HT1080 (cell line): ENCODE results near the gene LIPC. TPM values are rescaled to one million over a fixed set of nuclear protein-coding genes. Genes with fewer than 3 reads are reported as not detected.

Source experiments
- DNase-seq: peaks from one replicate; pipeline ENCODE4 v3.0.0-alpha.2; 2015; ENCODE audit warnings: low read depth
- total RNA-seq: library from RNA; depleted of rRNA; stranded (reverse); fragments of >200 nt; shearing (Covaris generic); gene quantifications from 2 replicates; pipeline ENCODE4 v1.2.3, GENCODE V29; 2014

The LIPC gene
- total RNA-seq, 1 experiment from 2014 or later: 0.11 TPM

DNA sequence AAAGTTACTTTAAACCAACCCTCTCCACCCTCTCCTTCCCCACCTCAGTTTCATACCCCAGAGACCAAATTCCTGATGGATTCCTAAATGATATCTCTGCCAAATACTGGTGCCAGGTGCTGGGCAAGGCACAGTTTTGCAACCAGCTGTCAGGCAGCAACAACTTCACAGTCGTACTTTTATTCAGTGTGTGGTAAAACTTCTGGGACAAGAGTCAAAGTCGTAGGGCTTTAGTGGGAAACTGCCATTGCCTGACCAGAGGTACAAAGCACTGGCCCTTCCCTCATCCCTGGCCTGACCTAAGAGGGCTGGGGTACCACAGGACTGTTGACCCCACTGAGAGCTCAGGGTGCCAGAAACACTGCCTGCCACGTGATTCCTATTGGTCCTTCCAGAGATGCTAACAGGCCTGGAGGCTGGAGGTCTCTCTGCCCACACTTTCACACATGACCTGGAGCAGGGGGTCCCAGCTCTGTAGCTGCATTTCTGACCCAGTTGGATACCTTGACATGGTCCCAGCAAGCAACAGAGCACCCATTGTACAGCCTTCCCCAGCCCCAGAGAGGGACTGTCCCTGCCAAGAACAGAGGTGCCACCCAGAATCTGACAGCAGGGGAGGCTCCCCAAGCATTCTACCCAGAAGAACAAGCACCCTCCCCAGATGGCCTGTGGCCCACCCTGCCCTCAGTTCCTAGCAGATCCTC lies 59.9 kb downstream of the LIPC start:
- no peak for DNase-seq

DNA sequence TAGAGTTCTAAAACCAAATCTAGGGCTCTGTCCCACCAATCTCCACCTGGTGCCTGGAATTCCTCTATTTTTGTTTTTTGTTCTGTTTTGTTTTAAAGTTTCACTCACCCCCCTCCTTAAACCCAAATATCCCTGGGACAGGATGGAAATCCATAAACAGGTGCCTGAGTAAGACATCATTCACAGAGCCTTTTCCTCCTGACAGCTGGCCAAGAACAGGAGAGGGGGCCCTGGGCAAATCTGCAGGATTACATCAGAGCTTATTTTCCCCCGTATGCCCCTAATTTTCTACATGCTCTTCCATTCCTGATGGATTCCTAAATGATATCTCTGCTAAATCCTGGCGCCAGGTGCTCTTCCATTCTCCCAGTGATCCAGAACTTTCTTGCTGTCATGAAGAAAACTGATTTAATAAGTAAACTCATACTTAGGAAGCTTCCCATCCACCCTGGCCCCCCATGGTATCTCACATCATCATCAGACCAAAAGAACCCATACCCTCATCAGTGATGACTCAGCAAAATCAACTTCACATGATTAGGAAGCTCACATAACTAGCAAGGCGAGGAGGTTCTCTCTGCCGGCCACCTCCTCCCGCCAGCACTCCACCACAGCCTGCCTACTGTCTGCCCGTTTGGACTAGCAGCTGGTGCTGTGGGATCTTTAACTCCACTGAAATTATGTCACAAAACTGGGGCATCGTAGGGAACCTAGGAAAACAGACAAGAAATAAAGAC lies 61.0 kb downstream of the LIPC start:
- DNase-seq: no peak

DNA sequence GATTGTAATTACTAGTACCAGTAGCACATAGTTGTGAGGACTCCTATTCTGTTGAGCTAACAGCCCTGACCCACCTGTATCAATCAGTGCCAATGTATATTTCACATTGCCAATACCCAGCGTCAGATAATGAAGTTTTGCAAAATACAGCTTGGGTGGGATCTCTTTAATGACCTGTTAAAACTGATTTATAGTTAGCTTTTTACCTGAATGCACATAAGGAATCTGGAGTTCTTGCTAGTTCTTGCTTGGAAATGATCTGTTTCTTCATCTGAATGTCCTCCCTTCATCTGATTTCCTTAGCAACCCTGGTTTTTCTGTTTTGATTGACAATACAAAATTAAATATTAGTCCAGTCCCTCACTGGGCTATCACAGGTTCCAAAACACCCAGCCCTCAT lies 62.8 kb downstream of the LIPC start:
- DNase-seq: no peak

DNA sequence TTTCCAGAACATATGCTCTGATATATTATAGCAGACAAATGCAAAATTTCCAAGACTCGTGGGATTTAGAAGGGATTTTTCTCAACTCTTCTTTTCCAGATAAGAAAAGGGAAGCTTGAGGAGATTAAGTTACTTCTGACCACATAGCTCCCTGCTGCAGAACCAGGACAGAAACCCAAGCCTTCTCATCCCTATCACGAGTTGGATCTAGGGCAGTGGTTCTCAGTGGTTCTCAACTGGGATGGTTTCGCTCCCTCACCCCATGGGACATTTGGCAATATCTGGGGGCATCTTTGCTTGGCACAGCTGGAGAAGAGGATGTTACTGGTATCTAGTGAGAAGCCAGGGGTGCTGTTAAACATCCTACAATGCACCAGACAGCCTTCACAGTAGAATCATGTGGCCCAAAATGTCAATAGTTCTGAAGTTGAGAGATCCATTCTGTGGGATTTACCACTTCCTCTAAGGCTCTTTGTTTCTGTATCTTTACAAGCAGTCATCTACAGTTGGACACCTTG lies 64.2 kb downstream of the LIPC start:
- DNase-seq: no peak

DNA sequence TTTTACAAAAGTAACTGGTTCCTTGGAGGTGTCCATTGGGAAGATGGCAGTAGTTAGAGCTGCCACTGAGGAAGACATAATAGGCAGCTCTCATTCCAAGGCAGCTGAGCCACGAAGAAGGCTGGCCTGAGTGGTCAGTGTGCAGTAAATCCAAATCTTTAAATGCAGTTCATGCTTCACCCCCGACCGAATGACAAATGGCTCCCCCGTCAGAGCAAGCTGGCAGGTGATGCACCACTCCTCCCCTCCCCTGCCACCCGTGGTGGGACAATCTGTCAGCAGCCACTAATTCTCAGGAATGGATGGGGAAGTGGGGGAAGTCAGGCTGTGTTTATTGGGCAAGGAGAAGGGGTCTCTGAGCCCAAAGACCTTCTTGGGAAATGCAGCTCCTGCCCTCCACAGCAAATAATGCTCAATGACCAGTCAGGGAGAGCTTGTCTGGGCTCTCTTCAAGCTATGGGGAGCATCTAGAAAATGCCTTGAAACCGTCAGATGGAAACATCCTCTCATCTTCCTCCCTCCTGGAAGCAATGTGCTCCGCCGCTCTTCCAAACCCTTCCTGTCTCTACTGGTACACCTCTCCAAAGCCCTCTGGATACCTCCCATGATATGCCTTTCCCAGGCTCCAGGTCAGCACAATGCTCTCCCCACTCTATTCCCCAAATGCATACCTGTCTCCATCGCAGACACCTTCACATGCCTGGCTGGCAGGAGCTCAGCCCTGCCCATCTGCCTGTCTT lies 65.4 kb downstream of the LIPC start:
- DNase-seq: no peak

DNA sequence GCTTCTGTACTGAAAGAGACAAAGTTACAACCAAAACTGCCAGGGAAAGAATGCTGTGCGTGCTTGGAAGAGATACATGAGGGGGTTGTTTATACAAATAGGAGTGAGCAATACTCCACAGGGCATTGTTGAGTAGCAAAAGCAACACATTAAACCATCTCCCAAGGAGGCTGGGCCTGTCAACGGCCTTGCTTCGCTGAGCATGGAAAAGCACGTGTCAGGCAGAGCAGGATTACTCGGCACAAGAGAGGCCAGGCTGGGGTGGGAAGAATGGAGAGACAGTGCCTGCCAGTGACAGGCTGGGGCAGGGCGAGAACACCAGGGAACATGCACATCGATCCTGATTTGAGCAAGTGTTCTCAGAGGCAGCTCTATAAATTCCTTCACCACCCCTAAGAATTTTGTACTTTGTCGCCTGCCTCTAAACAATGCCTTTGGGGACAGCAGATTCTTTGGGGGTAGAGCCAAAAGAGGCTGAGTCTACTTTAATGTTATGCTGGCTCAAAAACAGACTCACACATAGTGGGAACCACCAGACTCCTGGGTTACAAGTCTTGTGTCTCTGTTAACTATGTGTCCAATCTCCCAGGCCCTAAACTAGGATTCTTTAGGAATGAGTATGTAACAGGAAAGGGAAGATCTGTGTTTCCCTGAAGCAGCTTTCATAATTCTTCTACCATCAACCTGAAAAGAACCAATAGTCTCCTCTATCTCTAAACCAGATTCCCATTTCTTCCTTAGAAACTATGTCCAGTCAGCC lies 67.2 kb downstream of the LIPC start:
- peak; percentile 8 for DNase-seq

DNA sequence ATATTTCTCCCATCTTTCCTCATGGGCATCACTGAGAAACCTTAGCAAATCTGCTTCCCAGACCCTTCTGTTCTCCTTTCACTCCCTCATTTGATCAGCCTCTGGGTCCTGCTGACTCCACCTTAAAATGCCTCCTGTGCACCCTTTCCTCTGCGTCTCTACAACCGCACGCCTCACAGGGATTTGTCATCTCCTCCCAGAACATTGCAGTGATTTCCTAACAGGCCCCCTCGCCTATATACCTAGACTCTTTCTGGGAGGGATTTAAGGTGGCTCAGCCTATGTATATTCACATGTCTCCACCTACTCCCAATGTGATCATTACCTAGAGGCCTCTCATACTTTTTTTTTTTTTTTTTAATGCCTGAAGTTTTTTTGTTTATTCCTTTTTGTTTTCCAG lies 69.2 kb downstream of the LIPC start:
- DNase-seq: no peak

DNA sequence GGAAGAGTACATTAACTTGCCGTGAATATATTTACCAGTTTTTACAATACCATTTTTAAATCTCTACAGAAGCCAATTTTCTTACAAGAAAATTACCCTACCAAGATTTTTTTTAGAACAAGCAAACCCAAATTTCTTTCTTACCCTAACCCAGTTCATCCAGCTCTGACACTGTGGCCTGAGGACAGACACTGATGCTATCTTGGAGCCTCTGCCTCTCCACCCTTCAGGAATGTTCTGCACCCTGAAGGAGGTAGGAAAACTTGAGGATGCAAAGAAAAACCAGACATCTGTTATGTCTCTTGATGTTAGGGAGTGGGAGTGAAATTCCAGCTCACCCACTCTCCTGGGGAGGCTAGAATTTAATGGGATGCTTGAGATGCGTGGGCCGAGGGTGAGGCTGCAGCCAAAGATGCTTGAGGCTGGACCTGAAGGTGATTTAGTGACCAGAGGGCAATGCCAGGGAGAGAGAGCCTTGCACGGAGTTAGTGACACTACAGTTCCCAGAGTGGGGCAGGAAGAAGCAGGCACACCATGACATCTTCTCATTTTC lies 69.9 kb downstream of the LIPC start:
- DNase-seq: no peak

DNA sequence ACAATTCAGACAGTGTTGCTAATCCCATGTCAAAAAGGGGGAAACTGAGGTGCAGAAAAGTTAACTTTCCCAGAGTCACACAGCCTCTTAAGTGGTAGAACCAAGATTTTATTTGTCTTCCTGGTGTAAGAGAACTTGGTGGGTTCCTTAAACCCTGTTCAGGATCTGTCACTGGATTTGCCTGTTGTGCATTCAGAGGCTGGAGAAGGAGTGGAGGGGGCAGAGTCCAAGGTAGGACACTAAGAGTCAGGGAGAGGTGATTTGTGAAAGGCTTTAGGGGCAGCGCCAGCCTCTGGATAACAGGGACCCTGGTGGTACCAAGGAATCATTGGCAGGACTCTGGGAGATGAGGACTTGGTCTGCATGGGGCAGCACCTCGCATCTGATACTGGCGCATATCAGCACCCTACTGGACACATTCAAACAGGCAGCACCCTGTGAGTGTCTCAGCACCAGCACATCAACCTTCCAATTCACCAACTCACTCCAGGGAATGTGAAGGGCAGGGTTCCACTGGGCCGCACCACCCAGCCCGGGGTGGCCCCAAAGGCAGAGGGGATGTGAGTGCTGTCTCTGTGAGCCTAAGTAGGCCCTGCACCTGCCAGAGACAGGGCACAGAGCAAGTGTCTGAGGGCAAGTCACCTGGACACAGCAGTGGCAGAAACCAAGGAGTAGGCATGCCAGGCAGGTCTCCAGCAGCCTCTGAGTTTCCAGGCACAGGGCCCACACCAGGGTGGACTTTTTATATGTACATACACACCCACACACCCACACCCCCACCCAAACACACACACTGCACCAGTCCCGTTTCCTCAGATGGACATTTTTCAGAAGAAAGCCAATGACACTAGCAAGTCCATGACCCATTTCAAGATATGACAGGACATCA lies 71.6 kb downstream of the LIPC start:
- no peak for DNase-seq

DNA sequence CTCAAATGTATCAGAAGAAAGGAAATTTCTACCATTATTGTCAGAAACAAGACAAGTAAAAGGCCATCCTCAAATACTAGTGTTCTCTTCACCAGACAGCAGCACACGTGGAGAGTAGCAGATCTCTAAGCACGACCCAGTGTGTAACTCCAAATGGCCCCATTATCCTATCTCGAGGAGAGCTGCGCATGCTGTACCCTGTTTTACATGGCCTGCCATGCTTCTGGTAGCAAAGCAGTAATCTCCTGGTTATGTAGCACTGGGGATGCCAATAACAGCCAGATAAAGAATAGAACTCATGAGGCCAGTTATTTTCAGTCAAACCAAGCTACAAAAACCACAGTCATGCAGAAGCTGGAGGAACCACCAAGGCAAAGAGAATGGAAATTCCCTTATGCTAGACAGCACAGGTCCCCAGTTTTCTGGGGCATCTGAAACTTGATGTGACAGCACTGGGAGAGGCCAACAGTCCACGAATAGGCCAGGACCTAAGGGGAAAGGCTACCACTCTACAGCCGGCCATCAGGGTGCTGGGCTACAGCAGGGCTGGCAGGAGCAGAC lies 73.0 kb downstream of the LIPC start:
- no peak for DNase-seq

DNA sequence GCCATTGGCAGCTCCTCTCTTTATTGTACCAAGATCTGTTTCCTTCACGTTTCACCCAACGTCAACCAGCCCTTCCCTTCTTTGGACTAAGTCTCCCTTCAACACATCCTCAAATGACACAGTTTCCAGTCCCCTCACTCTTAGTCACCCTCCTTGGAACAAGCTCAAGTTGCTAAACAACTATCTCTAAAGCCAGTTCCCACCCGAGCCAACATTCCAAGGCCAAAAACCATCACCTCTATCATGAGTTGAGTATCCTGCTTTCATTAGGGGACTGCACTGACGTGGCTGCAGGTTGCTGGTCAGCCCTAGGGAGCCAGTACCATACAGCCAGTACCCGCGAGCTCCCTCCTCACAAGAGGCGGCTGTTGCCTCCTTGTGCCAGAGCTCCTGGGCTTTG lies 73.8 kb downstream of the LIPC start:
- DNase-seq: peak; percentile 50

DNA sequence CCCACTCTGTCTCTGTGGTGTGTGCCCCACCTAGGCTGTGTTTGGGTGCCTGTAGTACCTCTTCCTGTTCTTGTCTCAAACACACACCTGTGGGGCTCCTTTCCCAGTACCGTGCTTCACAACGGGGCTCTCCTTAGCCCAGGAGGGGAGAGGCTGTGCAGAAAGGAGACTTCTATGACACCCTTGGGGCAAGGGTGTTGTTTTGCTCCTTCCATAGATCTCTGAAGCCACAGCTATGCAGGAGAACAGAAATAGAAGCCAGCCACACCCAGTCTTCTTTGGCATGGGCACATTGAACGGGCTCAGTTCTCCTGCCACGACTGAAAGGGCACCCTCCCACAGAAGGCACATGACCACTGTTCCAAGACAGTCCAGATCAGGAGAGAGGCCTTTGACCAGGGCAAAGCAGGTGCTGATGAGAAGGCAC lies 74.3 kb downstream of the LIPC start:
- DNase-seq: no peak

DNA sequence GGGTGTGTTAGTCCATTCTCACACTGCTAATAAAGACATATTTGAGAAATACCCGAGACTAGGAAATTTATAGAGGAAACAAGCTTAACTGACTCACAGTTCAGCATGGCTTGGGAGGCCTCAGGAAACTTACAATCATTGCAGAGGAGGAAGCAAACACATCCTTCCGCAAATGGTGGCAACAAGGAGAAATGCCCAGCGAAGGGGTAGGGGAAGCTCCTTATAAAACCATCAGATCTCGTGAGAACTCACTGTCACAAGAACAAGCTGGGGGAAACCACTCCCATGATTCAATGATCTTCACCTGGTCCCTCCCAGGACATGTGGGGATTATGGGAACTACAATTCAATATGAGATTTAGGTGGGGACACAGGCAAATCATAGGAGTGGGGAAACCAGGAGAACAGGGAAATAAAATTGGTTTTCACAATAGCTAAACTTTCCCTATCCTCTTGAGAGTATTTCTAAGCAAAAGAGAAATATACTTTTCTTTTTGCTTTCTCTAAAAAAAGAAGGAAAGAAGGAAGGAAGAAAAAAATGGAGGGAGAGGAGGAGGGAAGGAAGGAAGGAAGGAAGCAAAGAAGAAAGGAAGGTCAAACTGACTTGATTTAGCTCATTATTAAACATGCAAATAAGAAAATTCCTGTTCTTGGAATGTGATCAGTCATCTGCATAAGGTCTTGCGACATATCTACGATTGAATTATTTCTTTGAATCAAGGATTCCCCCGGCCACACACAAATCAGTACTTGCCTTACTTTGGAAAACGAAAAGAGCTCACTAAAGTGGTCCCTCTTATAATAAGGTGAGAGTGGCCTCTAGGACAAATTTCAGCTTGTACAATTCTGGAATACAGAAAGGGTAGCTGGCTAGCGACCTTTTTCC lies 75.2 kb downstream of the LIPC start:
- no peak for DNase-seq

DNA sequence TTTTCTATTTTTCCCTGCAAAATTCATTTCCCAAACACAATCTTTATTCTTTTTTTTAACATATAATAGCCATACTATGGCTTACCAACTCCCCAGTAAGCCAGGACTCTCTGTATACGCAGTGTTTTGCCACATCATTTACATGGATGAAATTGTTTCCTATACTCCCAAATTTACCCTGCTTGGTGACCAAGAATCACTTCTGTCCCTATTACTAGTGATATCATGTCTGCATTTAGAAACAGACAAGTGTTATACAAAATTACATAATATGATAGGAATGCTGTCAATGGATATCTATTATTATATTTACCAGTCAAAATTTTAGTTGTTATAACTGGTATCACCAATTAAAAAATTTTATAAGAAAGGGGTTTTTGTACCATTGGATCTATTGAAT lies 77.8 kb downstream of the LIPC start:
- no peak for DNase-seq

DNA sequence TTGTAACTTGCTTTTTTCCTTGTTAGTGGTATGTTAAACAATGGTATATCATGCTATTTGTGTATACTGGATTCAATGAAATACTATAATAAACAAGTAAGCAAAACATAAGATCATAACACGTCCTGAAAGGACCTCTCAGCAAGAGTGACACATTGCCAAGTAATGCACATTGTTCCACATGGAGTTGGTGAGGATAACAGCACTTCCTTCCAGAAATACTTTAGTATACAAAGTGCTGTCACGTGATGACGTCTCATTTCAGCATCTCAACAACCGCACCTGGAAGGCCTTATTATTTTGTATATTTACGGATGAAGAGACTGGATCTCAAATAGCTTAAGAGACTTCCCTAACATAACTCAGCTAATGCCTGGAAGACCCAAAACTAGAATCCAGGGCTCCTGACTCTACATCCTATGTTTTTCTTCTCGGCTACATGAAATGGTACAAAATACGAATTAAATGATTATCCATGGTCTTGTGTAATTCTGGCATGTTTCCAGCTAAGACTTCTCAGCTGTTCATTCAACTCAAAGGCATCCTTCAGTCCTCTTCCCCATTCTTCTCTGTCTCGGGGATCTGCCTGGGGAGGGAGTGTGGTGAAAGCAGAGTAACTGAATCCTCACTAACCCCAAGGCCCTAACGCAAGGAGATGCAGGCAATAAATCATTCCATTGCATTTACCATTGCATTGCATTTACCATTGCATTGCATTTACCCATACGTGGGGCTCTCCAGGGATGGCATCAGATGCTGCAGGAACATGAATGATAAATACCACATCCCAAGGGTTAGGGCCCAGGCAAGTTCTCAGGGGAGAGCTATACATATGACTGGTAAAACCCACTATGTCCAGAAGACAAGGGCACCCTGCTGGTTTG lies 79.2 kb downstream of the LIPC start:
- DNase-seq: peak; percentile 26

DNA sequence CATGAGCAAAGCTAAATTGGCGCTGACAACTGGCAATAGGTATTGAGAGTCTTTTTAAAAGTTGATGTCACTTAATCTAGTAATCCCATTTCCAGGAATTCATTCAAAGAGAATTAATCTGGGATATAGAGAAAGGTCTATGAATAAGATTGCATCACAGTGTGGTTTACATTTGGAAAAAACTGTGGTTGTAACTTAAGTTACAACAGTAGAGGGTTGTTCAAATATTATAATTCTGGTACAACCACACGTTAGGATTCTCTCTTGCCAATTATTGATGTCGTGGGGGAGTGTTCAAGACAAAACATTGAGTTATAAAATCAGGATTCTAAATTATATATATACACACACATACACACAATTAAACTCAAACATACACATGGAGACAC lies 79.8 kb downstream of the LIPC start:
- no peak for DNase-seq

DNA sequence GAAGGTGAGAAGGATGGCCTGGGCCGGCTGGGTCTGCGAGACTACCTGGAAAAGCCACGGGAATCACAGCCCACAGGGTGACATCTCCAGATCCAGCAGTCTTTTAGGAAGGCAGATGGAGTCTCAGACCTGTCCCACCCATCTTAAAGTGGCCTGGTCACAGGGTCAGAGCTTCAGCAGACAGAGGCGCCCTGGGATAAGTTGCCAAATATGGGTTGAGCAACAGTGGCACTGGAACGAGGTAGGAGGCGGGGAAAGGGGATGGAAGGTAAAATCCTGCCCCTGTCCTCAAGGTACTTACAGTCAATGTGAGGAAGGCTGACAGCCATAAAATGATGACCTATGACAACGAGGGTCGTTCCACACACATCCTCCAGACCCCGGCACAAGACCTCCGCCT lies 80.7 kb downstream of the LIPC start:
- DNase-seq: no peak

DNA sequence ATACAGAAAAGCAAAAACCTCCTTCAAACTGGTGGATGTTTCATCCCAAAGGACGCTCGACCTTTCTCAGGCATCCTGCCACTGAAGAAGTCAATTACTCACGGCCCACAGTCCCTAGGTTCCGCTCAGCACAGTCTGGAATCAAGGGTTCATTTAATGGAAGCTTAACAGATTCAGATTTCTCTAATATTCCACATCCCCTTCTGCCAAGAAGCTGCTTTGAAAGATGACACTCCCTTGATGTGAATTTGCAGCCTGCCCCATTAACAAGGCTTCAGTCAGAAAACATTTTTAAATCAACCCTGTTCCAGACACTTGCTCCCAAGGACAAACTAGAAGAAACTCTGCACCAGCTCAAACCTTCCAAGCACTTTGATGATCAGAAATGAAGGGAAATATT lies 81.2 kb downstream of the LIPC start:
- DNase-seq: no peak
